Measurements from ENCODE around the gene CHD9. TPM values are rescaled to one million over a fixed set of nuclear protein-coding genes. Genes with fewer than 3 reads are reported as not detected.
"Not testable (repeated sequence)": the region's sequence is repeated elsewhere in the genome, so short reads cannot be mapped to it uniquely, and the experiment has no call there.

CHD9 gene
- total RNA-seq, 1 donor from 2014 or later: 49.2 TPM

DNA sequence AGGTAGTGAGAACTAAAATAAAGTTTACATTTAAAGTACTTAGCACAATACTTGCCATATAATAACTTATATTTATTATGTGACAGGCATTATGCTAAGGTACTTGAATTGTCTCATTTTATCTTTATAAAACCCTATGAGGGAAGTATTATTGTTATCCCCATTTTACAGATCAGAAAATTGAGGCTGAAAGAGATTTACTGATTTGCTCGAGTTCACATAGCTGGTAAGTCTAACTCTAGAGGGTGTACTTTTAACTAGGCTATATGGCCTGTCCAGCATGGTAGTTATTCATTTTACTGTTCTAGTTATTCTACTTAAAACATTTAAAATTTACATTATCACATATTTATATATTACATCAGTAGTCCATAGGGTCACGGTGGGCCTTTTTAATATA is 266.2 kb downstream of the CHD9 start:
- Mint-ChIP-seq H3K4me3 (ENCODE audit: unreplicated experiment) (no peak overlapping the region), H3K27me3 (ENCODE audit: unreplicated experiment) (no peaks in the 10 kb centered on the region), H3K27ac (ENCODE audit: unreplicated experiment) (no peak overlapping the region), H3K9me3 (ENCODE audit: unreplicated experiment) (no peaks in the 10 kb centered on the region), H3K4me1 (ENCODE audit: unreplicated experiment) (no peaks in the 10 kb centered on the region), H3K36me3 (ENCODE audit: low read depth, unreplicated experiment) (peaks cover 25% of the 10 kb centered on the region)
- TF ChIP-seq, protein P1, sequence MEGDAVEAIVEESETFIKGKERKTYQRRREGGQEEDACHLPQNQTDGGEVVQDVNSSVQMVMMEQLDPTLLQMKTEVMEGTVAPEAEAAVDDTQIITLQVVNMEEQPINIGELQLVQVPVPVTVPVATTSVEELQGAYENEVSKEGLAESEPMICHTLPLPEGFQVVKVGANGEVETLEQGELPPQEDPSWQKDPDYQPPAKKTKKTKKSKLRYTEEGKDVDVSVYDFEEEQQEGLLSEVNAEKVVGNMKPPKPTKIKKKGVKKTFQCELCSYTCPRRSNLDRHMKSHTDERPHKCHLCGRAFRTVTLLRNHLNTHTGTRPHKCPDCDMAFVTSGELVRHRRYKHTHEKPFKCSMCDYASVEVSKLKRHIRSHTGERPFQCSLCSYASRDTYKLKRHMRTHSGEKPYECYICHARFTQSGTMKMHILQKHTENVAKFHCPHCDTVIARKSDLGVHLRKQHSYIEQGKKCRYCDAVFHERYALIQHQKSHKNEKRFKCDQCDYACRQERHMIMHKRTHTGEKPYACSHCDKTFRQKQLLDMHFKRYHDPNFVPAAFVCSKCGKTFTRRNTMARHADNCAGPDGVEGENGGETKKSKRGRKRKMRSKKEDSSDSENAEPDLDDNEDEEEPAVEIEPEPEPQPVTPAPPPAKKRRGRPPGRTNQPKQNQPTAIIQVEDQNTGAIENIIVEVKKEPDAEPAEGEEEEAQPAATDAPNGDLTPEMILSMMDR (IDR thresholded peaks at IDR 0.05; ENCODE audit: unreplicated experiment): no peak
- no peak for DNase-seq (ENCODE audit: low spot score)

DNA sequence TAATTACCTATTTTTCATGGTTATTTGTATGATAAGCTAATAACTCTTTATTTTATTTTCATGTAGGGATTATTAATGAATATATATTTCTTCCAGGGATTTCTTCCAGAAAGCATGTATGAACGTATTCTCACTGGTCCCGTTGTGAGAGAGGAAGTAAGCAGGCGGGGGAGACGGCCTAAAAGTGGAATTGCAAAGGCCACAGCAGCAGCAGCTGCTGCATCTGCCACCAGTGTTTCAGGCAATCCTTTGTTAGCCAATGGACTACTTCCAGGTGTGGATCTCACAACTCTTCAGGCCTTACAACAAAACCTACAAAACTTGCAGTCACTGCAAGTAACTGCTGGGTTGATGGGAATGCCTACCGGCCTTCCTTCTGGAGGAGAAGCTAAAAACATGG is 269.1 kb downstream of the CHD9 start:
- H3K27me3 Mint-ChIP-seq (ENCODE audit: unreplicated experiment): no peaks in the 10 kb centered on the region
- H3K9me3 Mint-ChIP-seq (ENCODE audit: unreplicated experiment): no peaks in the 10 kb centered on the region
- H3K36me3 Mint-ChIP-seq (ENCODE audit: low read depth, unreplicated experiment): peaks cover 7% of the 10 kb centered on the region
- TF ChIP-seq, protein P1 (IDR thresholded peaks at IDR 0.05; ENCODE audit: unreplicated experiment): no peak
- no peak overlapping the region for H3K27ac Mint-ChIP-seq (ENCODE audit: unreplicated experiment)
- no peak for DNase-seq (ENCODE audit: low spot score)
- H3K4me1 Mint-ChIP-seq (ENCODE audit: unreplicated experiment): no peaks in the 10 kb centered on the region
- H3K4me3 Mint-ChIP-seq (ENCODE audit: unreplicated experiment): no peak overlapping the region

DNA sequence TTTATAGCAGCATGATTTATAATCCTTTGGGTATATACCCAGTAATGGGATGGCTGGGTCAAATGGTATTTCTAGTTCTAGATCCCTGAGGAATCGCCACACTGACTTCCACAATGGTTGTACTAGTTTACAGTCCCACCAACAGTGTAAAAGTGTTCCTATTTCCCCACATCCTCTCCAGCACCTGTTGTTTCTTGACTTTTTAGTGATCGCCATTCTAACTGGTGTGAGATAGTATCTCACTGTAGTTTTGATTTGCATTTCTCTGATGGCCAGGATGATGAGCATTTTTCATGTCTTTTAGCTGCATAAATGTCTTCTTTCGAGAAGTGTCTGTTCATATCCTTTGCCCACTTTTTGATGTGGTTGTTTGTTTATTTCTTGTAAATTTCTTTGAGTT is 276.2 kb downstream of the CHD9 start:
- H3K36me3 Mint-ChIP-seq (ENCODE audit: low read depth, unreplicated experiment); H3K27ac Mint-ChIP-seq (ENCODE audit: unreplicated experiment); H3K9me3 Mint-ChIP-seq (ENCODE audit: unreplicated experiment); DNase-seq (ENCODE audit: low spot score); H3K4me1 Mint-ChIP-seq (ENCODE audit: unreplicated experiment); H3K27me3 Mint-ChIP-seq (ENCODE audit: unreplicated experiment); H3K4me3 Mint-ChIP-seq (ENCODE audit: unreplicated experiment): not testable (repeated sequence)

DNA sequence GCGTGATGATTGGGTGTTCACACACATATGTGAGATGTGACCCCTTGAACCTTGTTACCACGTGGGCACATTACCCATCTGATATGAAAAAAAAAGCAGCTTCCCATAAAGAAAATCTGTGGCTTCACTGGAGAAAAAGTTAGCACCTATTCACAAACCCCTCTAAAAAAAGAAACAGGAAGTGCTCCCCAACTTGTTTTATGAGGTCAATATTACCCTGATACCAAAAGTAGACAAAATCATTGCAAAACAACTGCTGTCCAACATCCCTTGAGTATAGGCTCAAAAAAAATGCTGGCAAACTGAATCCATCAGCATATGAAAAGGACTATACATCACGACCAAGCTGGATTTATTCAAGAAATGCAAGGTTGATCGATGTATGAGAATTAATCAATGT is 279.8 kb downstream of the CHD9 start:
- TF ChIP-seq, protein P1 (IDR thresholded peaks at IDR 0.05; ENCODE audit: unreplicated experiment): no peak
- H3K27ac Mint-ChIP-seq (ENCODE audit: unreplicated experiment): no peak overlapping the region
- H3K36me3 Mint-ChIP-seq (ENCODE audit: low read depth, unreplicated experiment): no peaks in the 10 kb centered on the region
- H3K9me3 Mint-ChIP-seq (ENCODE audit: unreplicated experiment): no peaks in the 10 kb centered on the region
- H3K27me3 Mint-ChIP-seq (ENCODE audit: unreplicated experiment): no peaks in the 10 kb centered on the region
- H3K4me1 Mint-ChIP-seq (ENCODE audit: unreplicated experiment): no peaks in the 10 kb centered on the region
- no peak overlapping the region for H3K4me3 Mint-ChIP-seq (ENCODE audit: unreplicated experiment)
- no peak for DNase-seq (ENCODE audit: low spot score)

DNA sequence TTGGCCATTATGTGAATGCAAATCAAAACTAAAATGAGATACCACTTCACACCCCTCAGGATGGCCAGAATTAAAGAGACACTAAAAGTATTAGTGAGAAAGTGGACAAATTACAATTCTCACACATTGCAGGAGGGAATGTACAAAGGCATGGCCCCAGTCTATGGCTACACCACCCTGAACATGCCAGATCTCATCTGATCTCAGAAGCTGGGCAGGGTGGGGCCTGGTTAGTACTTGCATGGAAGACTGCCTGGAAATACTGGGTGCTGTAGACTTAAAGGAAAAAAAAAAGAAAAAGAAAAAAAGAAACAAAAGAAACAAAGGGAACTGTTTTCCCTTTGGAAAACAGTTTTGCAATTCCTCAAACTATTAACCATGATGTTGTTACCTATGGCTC is 282.5 kb downstream of the CHD9 start:
- Mint-ChIP-seq H3K36me3 (ENCODE audit: low read depth, unreplicated experiment) (no peaks in the 10 kb centered on the region), H3K4me3 (ENCODE audit: unreplicated experiment) (no peak overlapping the region), H3K9me3 (ENCODE audit: unreplicated experiment) (no peaks in the 10 kb centered on the region), H3K27ac (ENCODE audit: unreplicated experiment) (no peak overlapping the region), H3K4me1 (ENCODE audit: unreplicated experiment) (peaks cover 5% of the 10 kb centered on the region), H3K27me3 (ENCODE audit: unreplicated experiment) (peaks cover 1% of the 10 kb centered on the region)
- DNase-seq (ENCODE audit: low spot score): no peak
- TF ChIP-seq, protein P1 (IDR thresholded peaks at IDR 0.05; ENCODE audit: unreplicated experiment): no peak

DNA sequence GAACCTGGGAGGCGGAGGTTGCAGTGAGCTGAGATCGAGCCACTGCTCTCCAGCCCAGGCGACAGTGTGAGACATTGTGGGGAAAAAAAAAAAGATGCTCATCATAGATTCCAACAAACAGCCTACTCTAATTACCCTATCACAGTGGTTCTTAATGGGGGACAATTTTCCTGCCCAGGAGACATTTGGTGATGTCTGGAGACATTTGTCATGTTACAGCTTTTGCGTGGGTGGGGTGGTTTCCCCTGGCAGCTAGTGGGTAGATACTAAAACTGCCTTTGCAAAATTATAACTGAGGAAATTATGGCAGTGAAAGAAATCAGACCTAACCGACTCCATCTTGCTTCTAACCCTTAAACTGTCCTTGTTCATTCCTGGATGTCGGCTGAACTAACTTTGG is 287.0 kb downstream of the CHD9 start:
- H3K27me3 Mint-ChIP-seq (ENCODE audit: unreplicated experiment): peaks cover 3% of the 10 kb centered on the region
- TF ChIP-seq, protein P1 (IDR thresholded peaks at IDR 0.05; ENCODE audit: unreplicated experiment): no peak
- peaks cover 13% of the 10 kb centered on the region for H3K4me1 Mint-ChIP-seq (ENCODE audit: unreplicated experiment)
- no peak overlapping the region for H3K4me3 Mint-ChIP-seq (ENCODE audit: unreplicated experiment)
- DNase-seq (ENCODE audit: low spot score): no peak
- no peaks in the 10 kb centered on the region for H3K36me3 Mint-ChIP-seq (ENCODE audit: low read depth, unreplicated experiment)
- no peaks in the 10 kb centered on the region for H3K9me3 Mint-ChIP-seq (ENCODE audit: unreplicated experiment)
- no peak overlapping the region for H3K27ac Mint-ChIP-seq (ENCODE audit: unreplicated experiment)

All from endothelial cell (in vitro differentiated cells).